ENCODE measurements around the gene HDGFL3.

HDGFL3 gene

GRCh38 chr15:83129791-83130190 is 77.8 kb downstream of the HDGFL3 start:
- Histone ChIP-seq H3K27me3 (ENCODE audit: insufficient read depth, poor library complexity, severe bottlenecking) (no peaks in the 10 kb centered on the region), H3K36me3 (ENCODE audit: low read depth) (no peaks in the 10 kb centered on the region; the same call in 1 of the 2 replicates), H3K27ac (ENCODE audit: poor library complexity, severe bottlenecking) (no peak overlapping the region), H3K4me3 (ENCODE audit: severe bottlenecking) (no peak overlapping the region), H3K4me1 (ENCODE audit: insufficient read depth, poor library complexity, severe bottlenecking) (no peaks in the 10 kb centered on the region), H3K9me3 (ENCODE audit: severe bottlenecking) (no peaks in the 10 kb centered on the region)
- ATAC-seq (ENCODE audit: low read depth) (no peak), DNase-seq (ENCODE audit: low spot score) (no peak)
- no peak for TF ChIP-seq CTCF (IDR thresholded peaks at IDR 0.05; ENCODE audit: poor library complexity, severe bottlenecking)

- Histone ChIP-seq H3K36me3 (ENCODE audit: low read depth) (no peaks in the 10 kb centered on the region), H3K9me3 (ENCODE audit: severe bottlenecking) (no peaks in the 10 kb centered on the region), H3K4me3 (ENCODE audit: severe bottlenecking) (no peak overlapping the region), H3K27me3 (ENCODE audit: insufficient read depth, poor library complexity, severe bottlenecking) (no peaks in the 10 kb centered on the region), H3K4me1 (ENCODE audit: insufficient read depth, poor library complexity, severe bottlenecking) (no peaks in the 10 kb centered on the region), H3K27ac (ENCODE audit: poor library complexity, severe bottlenecking) (no peak overlapping the region)
- DNase-seq (ENCODE audit: low spot score), result no peak
- TF ChIP-seq CTCF (IDR thresholded peaks at IDR 0.05; ENCODE audit: poor library complexity, severe bottlenecking), result no peak
- no peak for ATAC-seq (ENCODE audit: low read depth)
Observed at GRCh38 chr15:83127547-83128150, 80.0 kb downstream of the HDGFL3 start.

GRCh38 chr15:83123529-83123928 is 84.1 kb downstream of the HDGFL3 start:
- DNase-seq (ENCODE audit: low spot score) (no peak), ATAC-seq (ENCODE audit: low read depth) (no peak)
- no peaks in the 10 kb centered on the region for H3K4me1 ChIP-seq (ENCODE audit: insufficient read depth, poor library complexity, severe bottlenecking)
- H3K9me3 ChIP-seq (ENCODE audit: severe bottlenecking), result no peaks in the 10 kb centered on the region
- H3K36me3 ChIP-seq (ENCODE audit: low read depth), result peaks cover 4% of the 10 kb centered on the region; the same call in 1 of the 2 replicates
- H3K27ac ChIP-seq (ENCODE audit: poor library complexity, severe bottlenecking), result no peak overlapping the region
- no peaks in the 10 kb centered on the region for H3K27me3 ChIP-seq (ENCODE audit: insufficient read depth, poor library complexity, severe bottlenecking)
- H3K4me3 ChIP-seq (ENCODE audit: severe bottlenecking), result no peak overlapping the region
- TF ChIP-seq CTCF (IDR thresholded peaks at IDR 0.05; ENCODE audit: poor library complexity, severe bottlenecking), result no peak

GRCh38 chr15:83119968-83120581 is 87.5 kb downstream of the HDGFL3 start:
- no peaks in the 10 kb centered on the region for H3K4me1 ChIP-seq (ENCODE audit: insufficient read depth, poor library complexity, severe bottlenecking)
- H3K27me3 ChIP-seq (ENCODE audit: insufficient read depth, poor library complexity, severe bottlenecking), result no peaks in the 10 kb centered on the region
- TF ChIP-seq CTCF (IDR thresholded peaks at IDR 0.05; ENCODE audit: poor library complexity, severe bottlenecking), result no peak
- H3K36me3 ChIP-seq (ENCODE audit: low read depth), result peaks cover 4% of the 10 kb centered on the region; the same call in 1 of the 2 replicates
- H3K27ac ChIP-seq (ENCODE audit: poor library complexity, severe bottlenecking), result no peak overlapping the region
- no peak for ATAC-seq (ENCODE audit: low read depth)
- H3K9me3 ChIP-seq (ENCODE audit: severe bottlenecking), result no peaks in the 10 kb centered on the region
- H3K4me3 ChIP-seq (ENCODE audit: severe bottlenecking), result no peak overlapping the region
- no peak for DNase-seq (ENCODE audit: low spot score)

GRCh38 chr15:83118968-83119367 is 88.7 kb downstream of the HDGFL3 start:
- TF ChIP-seq CTCF (IDR thresholded peaks at IDR 0.05; ENCODE audit: poor library complexity, severe bottlenecking), result no peak
- Histone ChIP-seq H3K27ac (ENCODE audit: poor library complexity, severe bottlenecking) (no peak overlapping the region), H3K9me3 (ENCODE audit: severe bottlenecking) (no peaks in the 10 kb centered on the region), H3K4me1 (ENCODE audit: insufficient read depth, poor library complexity, severe bottlenecking) (no peaks in the 10 kb centered on the region), H3K36me3 (ENCODE audit: low read depth) (peaks cover 4% of the 10 kb centered on the region; the same call in 1 of the 2 replicates), H3K27me3 (ENCODE audit: insufficient read depth, poor library complexity, severe bottlenecking) (no peaks in the 10 kb centered on the region), H3K4me3 (ENCODE audit: severe bottlenecking) (no peak overlapping the region)
- DNase-seq (ENCODE audit: low spot score) (no peak), ATAC-seq (ENCODE audit: low read depth) (no peak)

Data from RWPE2 (cell line).